ENCODE data around the gene PMFBP1.
"Not testable (repeated sequence)": the region's sequence is repeated elsewhere in the genome, so short reads cannot be mapped to it uniquely, and the experiment has no call there.

Gene PMFBP1

GRCh38 chr16:72085002-72085401 is 87.0 kb downstream of the PMFBP1 start:
- no peak overlapping the region for H2BK120ac ChIP-seq (ENCODE audit: low read depth, low read length)
- H2AFZ ChIP-seq (ENCODE audit: low read depth, low read length): no peak overlapping the region
- no peaks in the 10 kb centered on the region for H3K4me1 ChIP-seq (ENCODE audit: control insufficient read depth, insufficient read depth, low read depth, low read length)

DNA sequence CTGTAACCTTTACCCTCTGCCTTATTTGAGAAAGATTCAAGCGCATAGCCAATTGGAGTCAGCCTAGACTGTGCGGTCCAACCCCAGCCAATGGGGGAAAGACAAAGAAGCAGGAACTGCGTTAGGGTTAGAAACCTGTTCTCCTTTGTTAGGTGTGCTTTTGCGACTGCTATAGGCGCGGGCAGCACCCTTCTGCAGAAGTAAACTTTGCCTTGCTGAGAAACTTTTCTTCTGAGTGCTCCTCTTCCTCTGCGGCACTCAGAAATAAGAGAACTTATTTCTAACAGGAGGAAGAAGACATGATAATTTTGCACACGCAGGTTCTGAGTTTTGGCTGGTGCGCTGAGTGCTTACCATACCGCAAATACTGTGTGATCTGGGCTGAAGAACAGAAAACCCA is 87.5 kb downstream of the PMFBP1 start:
- WGBS: over 99% methylated on average over 10 of the region's 10 CpGs
- H2BK120ac ChIP-seq (ENCODE audit: low read depth, low read length): no peak overlapping the region
- no peak overlapping the region for H2BK12ac ChIP-seq (ENCODE audit: low read length in 2 of 2)
- H3K23ac ChIP-seq (ENCODE audit: low read length in 2 of 2): no peak overlapping the region
- H3K9ac ChIP-seq (ENCODE audit: low read length): no peak overlapping the region
- peaks cover 10% of the 10 kb centered on the region for H3K9me3 ChIP-seq (ENCODE audit: control insufficient read depth, low read length)
- H3K27ac ChIP-seq (ENCODE audit: low read length, poor library complexity, severe bottlenecking): no peak overlapping the region
- H3K14ac ChIP-seq (ENCODE audit: low read length in 2 of 2): no peak overlapping the region
- no peaks in the 10 kb centered on the region for H3K27me3 ChIP-seq (ENCODE audit: control insufficient read depth in 1 of 2, insufficient read depth in 1 of 2, low read length in 2 of 2)
- H3K4me2 ChIP-seq (ENCODE audit: low read length, poor library complexity, severe bottlenecking): no peak overlapping the region
- no peak overlapping the region for H3K18ac ChIP-seq (ENCODE audit: low read depth in 1 of 2, low read length in 2 of 2)
- peaks cover 17% of the 10 kb centered on the region for H3K79me1 ChIP-seq (replicated peaks; ENCODE audit: low read length, poor library complexity, severe bottlenecking)
- H3K4me3 ChIP-seq (ENCODE audit: insufficient read depth in 1 of 2, low read depth in 1 of 2, low read length in 2 of 2): no peak overlapping the region
- no peak for DNase-seq
- H2AK5ac ChIP-seq (ENCODE audit: low read length, severe bottlenecking): no peak overlapping the region
- H4K8ac ChIP-seq (ENCODE audit: low read length): no peak overlapping the region
- H3K4ac ChIP-seq (ENCODE audit: low read depth in 1 of 2, low read length in 2 of 2): no peak overlapping the region
- H2BK15ac ChIP-seq (ENCODE audit: low read depth, poor library complexity, severe bottlenecking): no peak overlapping the region
- H4K91ac ChIP-seq (ENCODE audit: low read length): no peak overlapping the region
- H3K36me3 ChIP-seq (ENCODE audit: control insufficient read depth in 1 of 2, insufficient read depth in 2 of 2, low read depth in 1 of 2, low read length in 2 of 2): peaks cover 30 to 53% of the 10 kb centered on the region in 2 experiments
- H3K4me1 ChIP-seq (ENCODE audit: control insufficient read depth, insufficient read depth, low read depth, low read length): no peaks in the 10 kb centered on the region
- H2BK5ac ChIP-seq (ENCODE audit: low read depth, low read length, poor library complexity, severe bottlenecking): no peak overlapping the region
- H2AFZ ChIP-seq (ENCODE audit: low read depth, low read length): no peak overlapping the region

More at GRCh38 chr16:72085002-72085401, 87.0 kb downstream of the PMFBP1 start:
- no peak overlapping the region for H3K4me3 ChIP-seq (ENCODE audit: insufficient read depth in 1 of 2, low read depth in 1 of 2, low read length in 2 of 2)
- no peak overlapping the region for H3K4me2 ChIP-seq (ENCODE audit: low read length, poor library complexity, severe bottlenecking)
- peaks cover 10% of the 10 kb centered on the region for H3K9me3 ChIP-seq (ENCODE audit: control insufficient read depth, low read length)
- H2BK12ac ChIP-seq (ENCODE audit: low read length in 2 of 2): no peak overlapping the region
- no peak overlapping the region for H3K4ac ChIP-seq (ENCODE audit: low read depth in 1 of 2, low read length in 2 of 2)
- 100% methylated on average over 2 of the region's 2 CpGs for WGBS
- H2AK5ac ChIP-seq (ENCODE audit: low read length, severe bottlenecking): no peak overlapping the region
- H4K91ac ChIP-seq (ENCODE audit: low read length): no peak overlapping the region
- no peak overlapping the region for H4K8ac ChIP-seq (ENCODE audit: low read length)
- H3K27me3 ChIP-seq (ENCODE audit: control insufficient read depth in 1 of 2, insufficient read depth in 1 of 2, low read length in 2 of 2): no peaks in the 10 kb centered on the region
- H3K79me1 ChIP-seq (replicated peaks; ENCODE audit: low read length, poor library complexity, severe bottlenecking): peaks cover 21% of the 10 kb centered on the region
- no peak overlapping the region for H3K27ac ChIP-seq (ENCODE audit: low read length, poor library complexity, severe bottlenecking)
- H2BK15ac ChIP-seq (ENCODE audit: low read depth, poor library complexity, severe bottlenecking): no peak overlapping the region
- peaks cover 33 to 58% of the 10 kb centered on the region in 2 experiments for H3K36me3 ChIP-seq (ENCODE audit: control insufficient read depth in 1 of 2, insufficient read depth in 2 of 2, low read depth in 1 of 2, low read length in 2 of 2)
- H3K18ac ChIP-seq (ENCODE audit: low read depth in 1 of 2, low read length in 2 of 2): no peak overlapping the region
- no peak for DNase-seq
- no peak overlapping the region for H2BK5ac ChIP-seq (ENCODE audit: low read depth, low read length, poor library complexity, severe bottlenecking)
- H3K9ac ChIP-seq (ENCODE audit: low read length): no peak overlapping the region
- no peak overlapping the region for H3K14ac ChIP-seq (ENCODE audit: low read length in 2 of 2)
- H3K23ac ChIP-seq (ENCODE audit: low read length in 2 of 2): no peak overlapping the region

DNA sequence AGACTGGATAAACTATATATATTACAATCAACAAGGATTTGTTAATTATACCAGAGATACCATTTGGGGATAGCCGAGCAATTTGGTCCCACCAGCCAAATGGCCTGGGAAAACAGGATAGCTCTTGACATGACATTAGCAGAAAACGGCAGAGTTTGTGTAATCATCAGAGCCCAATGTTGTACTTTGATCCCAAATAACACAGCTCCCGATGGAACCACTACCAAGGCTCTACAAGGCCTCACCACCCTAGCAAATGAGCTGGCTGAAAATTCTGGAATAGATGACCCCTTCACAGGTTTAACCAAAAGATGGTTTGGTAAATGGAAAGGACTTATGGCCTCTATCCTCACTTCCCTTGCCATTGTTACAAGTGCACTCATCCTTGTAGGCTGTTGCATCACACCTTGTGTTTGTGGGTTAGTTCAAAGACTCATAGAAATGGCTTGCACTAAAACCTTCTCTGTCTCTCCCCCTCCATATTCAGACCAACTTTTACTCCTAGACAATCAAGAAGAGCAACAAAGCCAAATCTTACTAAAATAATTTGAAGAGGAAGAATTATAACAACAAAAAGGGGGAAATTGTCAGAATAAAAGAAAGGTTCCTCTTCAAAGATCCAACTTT is 88.1 kb downstream of the PMFBP1 start:
- Histone ChIP-seq H3K36me3 (ENCODE audit: control insufficient read depth in 1 of 2, insufficient read depth in 2 of 2, low read depth in 1 of 2, low read length in 2 of 2) (peaks cover 26 to 47% of the 10 kb centered on the region in 2 experiments), H3K27me3 (ENCODE audit: control insufficient read depth in 1 of 2, insufficient read depth in 1 of 2, low read length in 2 of 2) (no peaks in the 10 kb centered on the region), H2BK15ac (ENCODE audit: low read depth, poor library complexity, severe bottlenecking) (no peak overlapping the region), H2BK5ac (ENCODE audit: low read depth, low read length, poor library complexity, severe bottlenecking) (no peak overlapping the region), H3K9ac (ENCODE audit: low read length) (no peak overlapping the region), H3K4me1 (ENCODE audit: control insufficient read depth, insufficient read depth, low read depth, low read length) (no peaks in the 10 kb centered on the region), H3K4ac (ENCODE audit: low read depth in 1 of 2, low read length in 2 of 2) (no peak overlapping the region), H2AFZ (ENCODE audit: low read depth, low read length) (no peak overlapping the region), H2BK120ac (ENCODE audit: low read depth, low read length) (no peak overlapping the region), H3K23ac (ENCODE audit: low read length in 2 of 2) (no peak overlapping the region), H3K18ac (ENCODE audit: low read depth in 1 of 2, low read length in 2 of 2) (no peak overlapping the region), H3K4me2 (ENCODE audit: low read length, poor library complexity, severe bottlenecking) (no peak overlapping the region), H3K79me1 (replicated peaks; ENCODE audit: low read length, poor library complexity, severe bottlenecking) (peaks cover 12% of the 10 kb centered on the region), H2BK12ac (ENCODE audit: low read length in 2 of 2) (no peak overlapping the region), H2AK5ac (ENCODE audit: low read length, severe bottlenecking) (no peak overlapping the region), H4K91ac (ENCODE audit: low read length) (no peak overlapping the region), H3K4me3 (ENCODE audit: insufficient read depth in 1 of 2, low read depth in 1 of 2, low read length in 2 of 2) (no peak overlapping the region), H3K9me3 (ENCODE audit: control insufficient read depth, low read length) (peaks cover 10% of the 10 kb centered on the region), H3K27ac (ENCODE audit: low read length, poor library complexity, severe bottlenecking) (no peak overlapping the region), H4K8ac (ENCODE audit: low read length) (no peak overlapping the region), H3K14ac (ENCODE audit: low read length in 2 of 2) (no peak overlapping the region)
- WGBS: 67% methylated on average over 3 of the region's 3 CpGs
- DNase-seq: no peak

GRCh38 chr16:72076991-72077706 is 94.8 kb downstream of the PMFBP1 start:
- H3K9ac ChIP-seq (ENCODE audit: low read length); H3K4me2 ChIP-seq (ENCODE audit: low read length, poor library complexity, severe bottlenecking); H4K91ac ChIP-seq (ENCODE audit: low read length); H3K9me3 ChIP-seq (ENCODE audit: control insufficient read depth, low read length); H3K36me3 ChIP-seq (ENCODE audit: control insufficient read depth in 1 of 2, insufficient read depth in 2 of 2, low read depth in 1 of 2, low read length in 2 of 2); H3K14ac ChIP-seq (ENCODE audit: low read length in 2 of 2); H3K18ac ChIP-seq (ENCODE audit: low read depth in 1 of 2, low read length in 2 of 2); H2BK15ac ChIP-seq (ENCODE audit: low read depth, poor library complexity, severe bottlenecking); H3K27me3 ChIP-seq (ENCODE audit: control insufficient read depth in 1 of 2, insufficient read depth in 1 of 2, low read length in 2 of 2); H2BK5ac ChIP-seq (ENCODE audit: low read depth, low read length, poor library complexity, severe bottlenecking); H2BK120ac ChIP-seq (ENCODE audit: low read depth, low read length); H3K4me1 ChIP-seq (ENCODE audit: control insufficient read depth, insufficient read depth, low read depth, low read length); H2BK12ac ChIP-seq (ENCODE audit: low read length in 2 of 2); H2AK5ac ChIP-seq (ENCODE audit: low read length, severe bottlenecking); DNase-seq; H4K8ac ChIP-seq (ENCODE audit: low read length); H3K4ac ChIP-seq (ENCODE audit: low read depth in 1 of 2, low read length in 2 of 2); H3K79me1 ChIP-seq (replicated peaks; ENCODE audit: low read length, poor library complexity, severe bottlenecking); H3K23ac ChIP-seq (ENCODE audit: low read length in 2 of 2); H3K27ac ChIP-seq (ENCODE audit: low read length, poor library complexity, severe bottlenecking); H3K4me3 ChIP-seq (ENCODE audit: insufficient read depth in 1 of 2, low read depth in 1 of 2, low read length in 2 of 2); H2AFZ ChIP-seq (ENCODE audit: low read depth, low read length): not testable (repeated sequence)
- 100% methylated on average over 1 of the region's 5 CpGs for WGBS

Measured in mesenchymal stem cell (in vitro differentiated cells and primary cell).